Measurements from ENCODE around the gene TIAM2. TPM values are rescaled to one million over a fixed set of nuclear protein-coding genes. Genes with fewer than 3 reads are reported as not detected.
"Not testable (repeated sequence)": the region's sequence is repeated elsewhere in the genome, so short reads cannot be mapped to it uniquely, and the experiment has no call there.

Gene TIAM2
- total RNA-seq, 1 donor from 2014 or later = 191 TPM

DNA sequence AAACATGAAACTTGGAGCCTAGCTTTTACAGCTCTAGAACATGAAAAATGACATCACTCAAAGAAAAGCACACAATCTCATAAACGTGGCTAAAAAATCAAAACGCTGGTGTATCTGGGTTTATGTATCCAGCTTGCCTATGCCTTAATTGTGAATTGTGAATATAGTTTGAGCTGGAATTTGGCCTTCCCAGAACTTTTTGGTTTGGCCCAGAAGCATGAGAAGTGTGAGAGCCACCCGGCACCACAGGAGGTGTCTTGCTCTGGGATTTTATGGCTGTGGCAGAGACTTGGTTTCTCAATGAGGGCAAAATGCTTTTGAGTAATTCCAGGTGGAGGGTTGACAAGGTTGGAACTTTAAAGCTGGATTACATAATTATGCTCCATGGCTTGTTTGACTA is 69.2 kb downstream of the TIAM2 start:
- no peak for DNase-seq

DNA sequence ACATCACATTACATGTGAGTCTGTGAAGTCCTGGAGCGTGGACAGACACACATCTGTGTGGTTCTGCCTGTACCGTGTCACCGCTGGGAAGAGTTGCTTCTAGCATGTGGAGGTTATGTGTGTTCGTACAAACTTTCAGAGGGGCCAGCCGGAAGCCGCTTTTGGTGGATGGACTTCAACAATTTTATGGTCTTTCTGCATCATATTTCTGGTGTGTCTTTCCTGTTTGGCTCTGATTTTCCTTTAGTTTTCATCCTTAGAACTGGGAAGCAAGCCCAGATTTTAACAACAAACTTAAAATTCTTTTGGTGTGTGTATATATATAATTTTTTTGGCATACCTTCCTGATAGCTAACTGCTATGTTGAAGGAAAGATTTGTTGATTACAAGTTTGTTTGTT is 71.2 kb downstream of the TIAM2 start:
- DNase-seq = no peak

DNA sequence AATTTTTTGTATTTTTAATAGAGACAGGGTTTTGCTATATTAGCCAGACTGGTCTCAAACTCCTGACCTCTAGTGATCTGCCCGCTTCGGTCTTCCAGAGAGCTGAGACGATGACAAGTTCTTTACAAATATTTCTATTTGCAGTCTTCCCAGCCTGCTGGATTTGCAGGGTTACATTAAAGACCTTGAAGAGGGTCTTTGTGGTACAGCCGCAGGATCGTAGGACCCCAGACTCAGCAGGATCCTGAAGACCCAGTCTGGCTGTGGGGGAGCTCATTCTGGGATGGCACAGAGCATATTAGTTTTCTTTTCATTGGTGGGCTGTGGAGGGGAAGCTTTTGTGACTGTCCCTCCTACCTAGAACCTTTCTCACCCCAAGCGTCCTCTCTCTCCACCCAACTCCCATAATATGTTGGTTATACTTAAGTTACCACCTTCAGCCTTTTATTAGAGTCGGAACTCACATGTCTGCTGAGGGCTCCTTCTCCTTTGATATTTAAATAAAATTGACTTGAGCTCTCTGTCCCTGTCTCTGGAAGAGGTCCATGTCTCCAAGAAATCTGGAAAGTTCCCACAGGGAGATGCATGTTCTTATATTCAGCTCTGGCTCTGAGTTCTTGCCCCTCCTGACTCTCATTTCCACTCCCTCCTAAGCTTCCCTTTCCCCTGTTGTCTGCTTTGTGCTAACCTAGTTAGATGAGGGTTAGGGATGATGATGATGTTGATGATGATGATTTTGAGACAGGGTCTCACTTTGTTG is 72.0 kb downstream of the TIAM2 start:
- DNase-seq = no peak

DNA sequence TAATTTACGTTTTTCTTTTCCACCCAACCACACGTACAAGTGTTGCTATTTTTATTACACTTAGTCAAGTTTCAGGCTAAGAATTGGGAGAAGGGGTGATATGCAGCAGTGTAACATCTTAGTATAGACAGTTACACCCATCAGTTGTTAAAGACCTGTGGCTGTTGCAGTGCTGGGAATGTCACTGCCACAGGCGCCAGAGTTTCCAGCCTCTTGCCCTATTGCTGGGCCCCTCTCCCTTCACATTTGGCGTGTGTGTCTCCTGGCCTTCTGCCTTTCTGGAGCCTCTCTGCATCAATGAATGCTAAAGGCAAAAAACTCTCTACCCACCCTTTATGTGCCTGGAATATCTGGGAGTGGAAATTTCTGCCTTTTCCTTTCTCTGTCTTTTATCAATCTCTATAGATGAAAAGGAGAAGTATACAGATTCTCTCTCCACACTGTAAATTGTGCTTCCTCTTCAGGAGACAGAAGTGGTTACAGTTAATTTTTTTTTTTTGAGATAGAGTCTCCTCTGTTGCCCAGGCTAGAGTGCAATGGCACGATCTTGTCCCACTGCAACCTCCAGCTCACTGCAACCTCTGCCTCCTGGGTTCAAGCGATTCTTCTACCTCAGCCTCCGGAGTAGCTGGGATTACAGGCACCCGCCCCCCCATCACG is 73.0 kb downstream of the TIAM2 start:
- DNase-seq = no peak

DNA sequence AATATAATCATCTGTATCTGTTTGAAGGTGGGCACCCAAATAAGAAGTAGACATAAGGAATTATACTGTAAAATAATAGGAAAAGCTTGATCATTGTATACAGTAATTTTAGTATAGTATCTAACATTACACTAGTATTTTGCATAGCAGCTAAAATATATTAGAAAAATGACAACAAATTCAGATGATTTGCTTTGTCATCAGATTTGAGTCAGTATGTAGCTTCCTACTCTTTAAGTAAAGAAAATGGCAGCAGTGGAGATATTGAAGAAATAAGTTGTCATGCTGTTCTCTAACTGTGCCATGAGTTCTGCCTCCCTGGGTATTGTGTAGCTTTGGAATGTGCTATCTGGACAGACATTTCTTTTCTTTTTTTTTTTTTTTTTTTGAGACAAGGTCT is 74.4 kb downstream of the TIAM2 start:
- DNase-seq = no peak

DNA sequence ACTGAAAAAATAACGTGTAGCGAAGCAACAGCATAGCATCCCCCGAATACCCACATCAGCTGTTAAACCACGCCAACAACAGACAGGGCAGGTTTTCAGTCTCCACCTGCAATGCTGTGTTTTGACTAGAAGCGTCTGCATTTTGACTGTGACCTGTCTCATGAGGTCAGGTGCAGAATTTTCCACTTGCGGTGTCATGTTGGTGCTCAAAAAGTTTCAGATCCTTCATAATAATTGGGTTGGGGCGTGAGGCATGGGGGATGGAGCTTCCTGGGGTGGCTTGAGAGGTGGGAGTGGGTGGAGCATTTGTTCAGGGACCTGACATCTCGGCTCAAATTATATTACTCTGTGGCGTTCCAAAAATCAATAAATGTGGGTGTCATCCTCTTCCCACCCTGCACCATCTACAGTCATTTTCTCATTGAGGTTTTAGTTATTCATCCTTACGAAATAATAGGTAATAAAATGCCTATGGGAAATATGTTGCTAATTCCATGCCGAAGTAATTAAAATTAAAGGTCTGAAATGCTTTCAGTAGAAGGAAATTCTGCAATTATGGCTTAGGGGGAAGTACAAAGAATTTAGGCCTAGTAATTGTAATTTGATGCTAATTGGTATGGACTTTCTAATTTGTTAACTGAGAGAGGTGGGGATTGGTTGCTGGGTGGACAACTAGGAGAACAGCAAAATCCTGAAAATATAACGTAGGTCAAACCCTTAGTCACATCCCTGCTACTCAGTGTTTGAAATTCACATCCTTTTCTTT is 81.0 kb downstream of the TIAM2 start:
- DNase-seq = no peak

DNA sequence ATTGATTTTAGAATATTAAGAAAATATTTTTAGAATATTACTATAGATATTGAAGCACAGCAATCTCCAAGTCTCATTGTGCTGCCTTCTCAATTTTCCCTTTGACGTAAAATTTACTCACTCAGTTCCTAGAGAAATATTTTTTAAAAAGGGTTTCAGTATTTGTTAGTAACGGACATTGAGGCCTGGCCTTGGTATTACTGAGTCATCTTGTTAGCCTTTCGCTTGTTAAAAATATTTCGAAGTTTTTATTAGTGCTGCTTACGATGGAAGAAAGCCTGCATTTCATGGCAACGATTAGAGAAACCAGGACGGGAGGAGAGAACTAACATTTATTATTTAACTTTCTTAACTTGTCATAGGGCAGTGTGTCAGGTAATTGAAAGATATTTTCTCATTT is 82.2 kb downstream of the TIAM2 start:
- no peak for DNase-seq

DNA sequence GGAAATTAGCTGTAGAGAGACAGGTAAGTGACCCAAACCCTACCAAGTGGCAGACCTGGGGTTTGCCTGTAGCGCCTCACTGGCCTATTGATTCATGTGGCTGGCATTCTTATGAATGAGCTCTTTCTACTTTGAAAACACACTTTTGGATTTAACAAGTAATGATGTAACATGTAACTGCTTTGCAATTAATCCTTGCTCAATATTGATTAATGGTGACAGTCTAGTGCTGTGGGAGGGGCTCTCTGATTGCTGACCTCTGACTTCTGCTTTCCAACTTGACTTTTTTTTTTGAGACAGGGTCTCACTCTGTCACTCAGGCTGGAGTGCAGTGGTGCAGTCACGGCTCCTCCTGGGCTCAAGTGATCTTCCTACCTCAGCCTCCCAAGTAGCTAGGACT is 82.7 kb downstream of the TIAM2 start:
- no peak for DNase-seq

DNA sequence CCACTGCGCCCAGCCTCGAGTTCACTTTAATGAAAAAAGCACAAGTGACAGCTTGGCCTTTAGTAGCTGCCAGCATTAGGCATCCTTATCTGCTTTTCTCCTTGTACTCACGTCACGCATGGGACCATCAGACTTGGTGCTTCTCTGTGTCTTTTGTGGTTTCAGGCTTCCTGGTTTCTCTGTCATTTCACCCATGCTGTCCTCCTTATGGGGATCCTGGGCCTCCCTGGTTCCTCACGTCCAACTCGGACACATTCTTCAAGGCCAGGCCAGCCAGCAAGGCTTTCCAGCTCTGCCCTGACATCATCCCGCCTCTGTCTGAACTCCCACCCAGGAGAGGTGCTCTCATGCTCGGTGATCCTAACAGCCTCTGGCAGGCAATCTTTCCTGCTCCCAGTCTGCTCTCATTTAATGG is 83.2 kb downstream of the TIAM2 start:
- DNase-seq = no peak

DNA sequence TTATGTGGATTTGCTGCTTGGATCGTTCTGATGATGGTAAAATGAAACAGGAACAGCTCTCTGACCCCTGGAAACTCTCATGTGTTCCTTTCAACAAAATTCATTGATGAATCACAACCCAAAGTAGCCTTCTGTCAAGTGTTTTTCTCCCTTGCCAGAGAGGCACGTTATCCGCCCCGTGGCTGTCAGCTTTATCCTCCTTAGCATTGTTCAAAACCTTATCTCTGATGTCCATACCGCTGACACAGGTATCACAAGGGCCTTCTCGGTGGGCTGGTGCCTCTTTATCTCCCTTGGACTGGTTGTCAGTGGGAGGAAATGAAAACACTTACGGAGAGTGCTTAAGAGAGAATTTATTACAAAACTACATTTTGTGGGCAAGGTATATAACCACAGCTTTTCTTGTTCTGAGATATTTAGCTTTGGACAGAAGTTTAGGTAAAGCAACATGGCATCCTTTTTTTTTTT is 84.9 kb downstream of the TIAM2 start:
- DNase-seq = no peak

DNA sequence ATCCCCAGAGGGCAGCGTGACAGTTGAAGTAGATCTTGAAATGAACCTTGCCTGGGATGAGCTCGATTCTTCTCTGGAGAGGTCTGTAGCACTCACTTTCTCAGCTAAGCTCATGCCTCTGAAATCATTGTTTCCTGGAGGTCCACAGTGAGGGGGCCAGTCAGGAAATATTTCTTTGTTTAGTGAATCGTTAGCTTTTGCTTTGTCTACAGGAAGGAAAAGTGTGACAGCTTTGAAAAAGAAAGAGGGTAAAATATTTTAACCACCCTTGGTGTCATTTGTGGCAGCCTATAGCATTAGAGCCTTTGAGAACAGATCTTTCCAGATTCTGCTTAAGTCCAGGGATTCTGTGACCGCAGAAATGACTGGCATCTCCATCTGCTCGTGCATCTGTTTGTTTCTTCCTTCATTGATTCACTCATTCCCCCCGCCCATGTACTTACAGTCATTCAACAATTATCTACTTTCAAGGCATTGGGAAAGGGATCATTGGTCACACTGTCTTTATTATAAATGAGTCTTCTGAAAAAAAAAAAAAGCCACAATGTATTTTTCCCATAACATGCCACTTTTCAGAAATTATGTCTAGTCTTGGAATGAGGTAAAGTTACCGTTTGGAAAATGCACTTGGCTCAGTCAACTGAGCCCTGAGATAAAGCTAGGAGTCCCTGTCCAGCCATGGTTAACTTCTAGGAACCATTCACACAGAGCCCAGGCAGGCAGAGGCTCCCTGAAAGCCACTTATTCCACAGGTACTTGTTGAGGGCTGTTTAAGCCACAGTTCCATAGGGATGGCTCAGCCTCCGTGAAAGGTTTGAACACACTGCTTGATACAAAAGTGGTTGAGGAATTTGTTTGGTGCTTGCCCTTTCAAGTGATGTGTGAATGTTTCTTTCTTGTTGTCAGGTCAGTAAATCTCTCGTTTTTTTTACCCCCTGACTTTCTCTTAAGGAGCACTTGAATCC is 86.0 kb downstream of the TIAM2 start:
- no peak for DNase-seq

DNA sequence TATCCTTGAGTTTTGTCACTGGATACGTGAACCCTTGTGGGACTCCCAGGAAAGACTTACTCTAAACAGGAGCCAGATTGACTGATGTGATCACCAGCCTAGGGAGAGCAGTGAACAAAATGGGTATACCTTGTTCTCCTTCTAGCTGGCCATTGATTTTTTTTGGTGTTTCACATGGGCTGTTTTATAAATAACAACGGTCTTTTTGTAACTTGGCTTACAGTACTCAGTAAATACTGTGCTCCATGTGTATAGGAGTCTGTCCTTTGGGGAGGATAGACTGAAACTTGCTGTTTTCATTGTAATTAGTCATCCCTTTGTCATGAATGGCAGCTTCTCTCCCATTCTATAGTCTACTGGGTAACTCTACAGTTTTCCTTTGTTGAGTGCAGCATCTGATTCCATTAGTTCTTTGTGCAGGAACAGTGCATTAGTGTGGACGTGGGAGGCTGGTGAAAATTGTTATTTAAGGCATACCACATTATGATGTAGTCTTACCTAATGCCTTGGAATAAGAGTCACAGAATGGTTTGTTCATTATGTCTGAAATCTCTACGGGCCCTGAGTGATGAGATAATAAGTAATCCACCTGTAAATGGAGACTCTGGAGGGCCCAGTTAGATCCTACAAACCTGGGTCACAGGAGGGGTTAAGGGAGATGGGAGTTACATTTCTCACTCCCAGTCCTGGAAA is 89.5 kb downstream of the TIAM2 start:
- no peak for DNase-seq

DNA sequence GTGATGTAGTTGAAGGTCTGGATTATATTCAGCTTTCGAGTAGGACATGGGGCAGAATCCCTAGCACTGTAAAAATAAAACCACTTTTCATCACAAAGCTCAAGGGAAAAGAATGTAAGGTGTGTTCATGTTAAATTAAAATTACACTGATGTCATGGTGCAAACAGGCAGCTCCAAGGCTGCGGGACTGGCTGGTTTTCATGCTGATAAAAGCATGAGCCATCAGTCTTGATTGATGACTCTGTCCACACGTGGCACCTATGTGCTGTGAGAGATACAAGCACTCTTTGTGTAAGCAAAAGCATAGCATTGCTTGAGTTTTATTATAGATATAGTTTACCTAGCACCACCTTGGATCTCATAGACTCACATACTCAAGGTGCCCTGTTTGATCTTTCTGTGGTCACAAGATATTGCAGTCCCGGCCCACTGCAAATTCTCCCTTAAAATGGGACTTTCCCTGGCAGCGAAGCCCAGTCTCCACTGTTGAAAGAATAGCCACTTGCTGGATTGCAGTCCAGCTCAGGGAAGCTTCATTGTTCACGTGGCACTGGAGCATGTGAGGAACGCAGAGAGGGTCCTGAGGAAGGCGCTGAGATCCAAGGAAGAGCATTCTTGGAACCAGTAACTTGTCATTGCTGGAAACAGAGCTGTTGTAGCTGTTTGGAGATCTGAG is 90.6 kb downstream of the TIAM2 start:
- no peak for DNase-seq

DNA sequence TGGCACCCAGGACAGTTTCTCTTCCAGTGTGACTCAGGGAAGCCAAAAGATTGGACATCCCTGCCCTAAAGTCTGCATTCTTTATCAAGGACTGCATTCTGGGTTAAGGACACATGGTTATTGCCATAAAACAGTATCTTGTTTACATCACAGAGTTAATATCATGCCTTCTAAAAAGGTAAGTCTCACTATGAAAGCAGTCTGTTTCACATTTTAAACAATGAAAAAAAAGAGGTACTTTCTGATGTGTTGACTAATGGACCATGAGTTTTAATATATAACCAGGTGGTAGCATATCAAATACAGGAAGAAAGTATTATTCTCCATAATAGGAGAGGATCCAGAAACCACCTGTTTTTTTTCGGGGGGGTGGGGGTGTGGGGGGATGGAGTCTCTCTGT is 93.7 kb downstream of the TIAM2 start:
- no peak for DNase-seq

DNA sequence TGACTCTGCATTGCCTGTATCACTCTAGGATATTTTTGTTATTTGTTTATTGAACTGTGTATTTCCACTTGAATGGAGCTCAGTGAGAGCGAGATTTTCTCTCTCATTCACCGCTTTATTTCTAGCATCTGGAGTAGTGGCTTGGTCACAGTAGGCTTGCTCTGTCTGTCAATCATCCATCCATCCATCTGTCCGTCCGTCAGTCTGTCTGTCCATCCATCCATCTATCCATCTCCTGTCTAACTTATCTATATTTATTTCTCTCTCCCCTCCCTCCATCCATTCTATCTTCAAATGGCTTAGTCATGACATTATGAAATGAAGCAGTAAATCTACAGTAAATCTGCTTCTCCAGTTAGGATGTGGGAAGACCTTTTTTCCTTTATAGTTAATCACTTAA is 94.6 kb downstream of the TIAM2 start:
- DNase-seq = no peak

DNA sequence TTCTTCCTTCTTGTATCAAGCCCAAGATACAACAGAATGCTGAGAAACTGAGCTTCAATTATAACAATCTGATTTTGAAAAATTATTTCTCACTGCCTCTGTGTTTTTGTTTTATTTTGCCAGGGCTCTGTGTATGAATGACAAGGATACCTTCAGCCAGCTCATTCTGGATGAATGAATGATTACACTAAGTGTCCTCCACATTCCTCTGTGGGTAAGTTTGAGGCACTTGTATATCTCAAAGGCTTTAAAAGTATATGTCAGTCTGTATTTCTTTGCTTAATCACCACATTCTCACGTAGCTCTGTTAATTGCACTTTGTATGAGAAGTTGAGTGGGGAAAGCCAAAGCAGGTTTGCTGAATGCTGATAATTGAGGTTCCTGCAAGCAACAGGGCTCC is 95.1 kb downstream of the TIAM2 start:
- DNase-seq = no peak

DNA sequence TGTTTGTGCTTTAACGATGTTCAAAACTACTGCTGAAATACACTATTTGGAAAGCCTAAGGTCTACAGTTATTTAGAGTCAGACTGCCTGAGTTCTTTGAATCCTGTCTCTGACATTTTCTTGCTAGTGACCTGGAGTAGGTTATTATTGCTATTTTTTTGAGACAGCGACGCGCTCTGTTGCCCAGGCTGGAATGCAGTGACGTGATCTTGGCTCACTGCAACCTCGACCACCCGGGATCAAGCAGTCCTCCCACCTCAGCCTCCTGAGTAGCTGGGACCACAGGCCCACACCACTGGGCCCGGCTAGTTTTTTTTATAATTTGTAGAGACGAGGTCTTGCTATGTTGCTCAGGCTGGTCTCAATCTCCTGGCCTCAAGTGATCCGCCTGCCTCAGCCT is 96.6 kb downstream of the TIAM2 start:
- DNase-seq = no peak

DNA sequence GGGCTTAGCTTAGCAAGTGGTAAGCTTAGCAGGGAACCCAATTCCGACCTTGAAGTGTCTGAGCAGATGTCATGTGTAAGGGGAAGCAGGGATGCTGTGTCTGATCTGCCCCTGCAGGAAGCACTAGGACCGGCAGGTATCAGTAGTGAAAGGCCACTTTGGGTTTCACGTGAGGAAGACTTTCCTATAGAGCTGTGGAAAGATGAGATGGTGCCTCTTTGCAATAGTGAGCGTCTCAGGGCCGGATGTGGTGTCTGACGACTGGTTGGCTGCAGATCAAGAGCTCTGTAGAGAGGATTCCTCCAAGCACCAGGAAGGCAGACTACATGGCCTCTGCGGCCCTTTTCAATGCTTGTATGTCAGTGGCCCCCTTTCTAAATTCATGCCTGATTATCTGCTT is 98.3 kb downstream of the TIAM2 start:
- no peak for DNase-seq

DNA sequence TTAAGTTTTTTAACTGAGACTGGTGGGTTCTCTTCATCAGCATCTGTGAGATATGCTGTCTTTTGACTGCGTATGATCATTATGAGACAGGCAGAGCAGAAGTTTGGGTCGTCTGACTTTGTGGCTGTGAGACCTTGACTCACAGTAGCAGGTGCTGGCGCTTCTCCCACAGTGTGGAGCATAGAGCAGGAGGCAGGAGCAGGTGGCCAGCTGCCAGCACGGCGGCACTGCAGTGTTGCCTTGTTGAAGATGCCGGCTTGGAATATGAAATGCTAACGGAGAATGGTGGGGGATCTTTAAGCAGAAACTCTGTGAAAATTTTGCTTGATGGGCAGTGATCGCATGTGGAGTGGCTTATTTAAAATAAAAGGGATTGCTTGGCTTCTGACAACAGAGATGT is 105.0 kb downstream of the TIAM2 start:
- no peak for DNase-seq

DNA sequence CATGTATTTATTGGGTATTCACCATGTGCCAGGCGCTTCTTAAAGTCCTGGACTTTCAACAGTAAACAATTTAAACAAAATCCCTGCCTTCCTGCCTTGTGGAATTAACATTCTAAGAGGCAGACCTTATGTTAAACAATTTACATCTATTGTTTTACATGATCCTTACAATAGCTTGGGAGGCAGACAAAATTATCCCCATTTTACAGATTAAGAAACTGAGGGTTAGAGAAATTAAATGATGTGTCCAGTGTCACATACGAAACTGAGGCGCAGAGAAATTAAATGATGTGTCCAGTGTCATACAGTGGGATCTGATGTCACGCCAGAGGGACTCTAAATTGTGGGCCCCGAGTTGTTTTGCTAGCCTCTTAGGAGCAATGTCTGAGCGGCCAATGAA is 105.5 kb downstream of the TIAM2 start:
- no peak for DNase-seq

DNA sequence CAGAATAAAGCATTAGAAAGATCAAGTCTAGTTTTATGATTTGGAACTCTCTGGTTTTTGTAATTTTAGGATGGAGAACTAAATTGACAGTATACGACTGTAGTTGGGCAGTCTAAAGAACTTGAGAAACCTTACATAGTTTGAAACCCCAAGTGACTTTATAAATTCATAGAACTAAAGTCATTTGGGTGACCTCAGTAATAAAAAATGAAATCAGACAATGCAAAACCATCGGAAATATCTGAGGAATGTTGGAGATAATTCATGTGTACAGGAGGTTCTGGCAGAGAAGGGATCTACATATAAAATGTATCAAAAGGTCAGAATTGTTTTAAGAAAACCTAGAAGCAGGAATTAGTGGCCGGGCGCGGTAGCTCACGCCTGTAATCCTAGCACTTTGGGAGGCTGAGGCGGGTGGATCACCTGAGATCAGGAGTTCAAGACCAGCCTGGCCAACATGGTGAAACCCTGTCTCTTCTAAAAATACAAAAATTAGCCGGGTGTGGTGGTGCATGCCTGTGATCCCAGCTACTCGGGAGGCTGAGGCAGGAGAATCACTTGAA is 108.0 kb downstream of the TIAM2 start:
- DNase-seq = not testable (repeated sequence)

All from occipital lobe (tissue), 2 donors.